GM18499 (cell line): ENCODE results near the gene AMT.
"Not testable (repeated sequence)": the region's sequence is repeated elsewhere in the genome, so short reads cannot be mapped to it uniquely, and the experiment has no call there.

Experiments
- ATAC-seq: cut with Tn5 transposase; IDR thresholded peaks from one replicate; pipeline ENCODE4 v1.9.1; 2021; ENCODE audit warnings: moderate number of reproducible peaks; ENCODE audit not compliant: insufficient read depth, unreplicated experiment

AMT gene

GRCh38 chr3:49427586-49427985, 5.3 kb upstream of the AMT start:
- no peak for ATAC-seq

GRCh38 chr3:49424816-49425215, 2.5 kb upstream of the AMT start:
- no peak for ATAC-seq

GRCh38 chr3:49421890-49422378, 339 bp downstream of the AMT start:
- ATAC-seq: no peak

DNA sequence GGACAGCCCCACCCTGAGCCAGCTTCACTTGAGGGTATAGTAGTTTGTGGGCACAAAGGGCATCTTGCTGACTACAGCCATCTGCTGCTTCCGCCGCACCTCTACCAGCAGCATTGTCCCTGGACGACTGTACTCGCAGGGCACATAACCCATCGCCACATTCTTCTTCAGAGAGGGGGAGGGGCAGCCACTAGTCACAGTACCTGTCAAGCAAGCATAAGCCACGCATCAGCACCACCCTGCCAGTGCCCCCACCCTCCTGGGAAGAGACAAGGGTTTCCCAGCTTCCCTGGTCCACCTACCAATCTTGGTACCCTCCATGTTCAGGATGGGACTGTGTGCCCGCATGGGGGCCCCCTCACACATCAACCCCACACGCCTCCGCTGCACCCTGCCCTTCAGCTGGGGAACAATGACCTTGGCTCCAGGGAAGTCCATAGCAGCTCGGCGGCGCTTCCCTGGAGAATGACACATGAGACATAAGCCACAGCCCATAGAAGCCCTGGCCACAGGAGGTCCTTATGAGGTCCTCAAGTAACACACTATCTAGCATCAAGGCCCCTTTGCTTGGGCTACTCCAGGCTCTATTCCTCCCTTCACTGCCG, 4.7 kb downstream of the AMT start:
- no peak for ATAC-seq

- no peak for ATAC-seq
Observed at GRCh38 chr3:49416867-49417266, 5.4 kb downstream of the AMT start.

GRCh38 chr3:49415931-49416601, 6.2 kb downstream of the AMT start:
- no peak for ATAC-seq

GRCh38 chr3:49414753-49415152, 7.5 kb downstream of the AMT start:
- no peak for ATAC-seq

DNA sequence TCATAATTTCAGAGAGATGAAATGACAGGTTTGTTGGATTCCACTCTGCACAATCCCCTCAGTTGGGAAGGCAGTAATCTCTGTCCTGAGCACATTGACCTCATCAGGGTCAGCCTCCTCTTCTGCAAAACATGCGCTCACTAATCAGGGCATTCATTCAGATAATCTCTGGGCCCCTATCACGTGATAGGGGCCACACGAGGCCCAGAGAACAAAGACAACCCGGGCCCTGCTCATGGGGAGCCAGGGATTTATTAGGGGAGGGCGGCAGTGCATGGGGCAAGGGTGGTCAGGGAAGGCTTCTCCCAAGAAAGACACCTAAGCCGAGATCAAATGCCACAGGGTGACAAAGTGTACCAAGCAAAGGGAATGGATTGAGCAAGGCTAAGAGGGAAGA, 8.9 kb downstream of the AMT start:
- ATAC-seq: no peak

DNA sequence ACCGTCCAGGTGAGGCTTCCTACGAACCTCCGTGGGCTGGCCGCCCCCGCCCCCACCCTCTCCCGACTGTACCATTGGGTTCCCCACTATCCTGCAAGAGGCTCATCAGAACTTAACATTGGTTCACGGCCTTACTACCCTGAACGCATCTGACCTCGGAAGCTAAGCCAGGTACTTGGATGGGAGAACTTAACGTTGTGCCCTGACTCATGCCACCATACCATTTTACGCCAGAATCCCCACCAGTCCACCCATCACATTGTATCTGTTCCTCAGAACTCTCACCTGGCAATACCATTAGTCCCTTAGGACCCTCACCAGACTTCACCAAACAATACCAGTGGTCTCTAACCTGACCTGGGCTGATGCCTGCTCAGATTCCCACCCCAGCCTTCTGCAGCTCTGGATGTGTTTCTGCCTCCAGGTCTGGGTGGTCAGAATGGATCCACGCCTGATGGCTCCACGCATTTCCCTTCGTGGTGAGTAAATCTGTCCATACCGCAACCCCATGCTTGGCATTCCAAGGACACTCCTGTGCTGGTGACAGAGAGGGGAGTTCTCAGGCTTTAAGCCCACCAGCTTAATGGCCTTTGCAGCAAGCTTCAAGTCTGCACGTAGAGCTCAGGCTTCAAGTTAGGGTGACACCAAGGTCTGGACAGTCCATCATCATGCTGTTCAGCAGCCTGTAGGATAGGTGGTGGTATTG, 9.5 kb downstream of the AMT start:
- ATAC-seq: no peak

GRCh38 chr3:49411968-49412631, 10.2 kb downstream of the AMT start, which contains the start of the genes RHOA and TCTA:
TSS of gene RHOA (minus strand) at chr3:49411976. CDS start at chr3:49375589, 36,387 bp downstream.
TSS of gene TCTA (plus strand) at chr3:49412423. CDS start at chr3:49412427, 4 bp downstream.
- ATAC-seq: peak; percentile 55

DNA sequence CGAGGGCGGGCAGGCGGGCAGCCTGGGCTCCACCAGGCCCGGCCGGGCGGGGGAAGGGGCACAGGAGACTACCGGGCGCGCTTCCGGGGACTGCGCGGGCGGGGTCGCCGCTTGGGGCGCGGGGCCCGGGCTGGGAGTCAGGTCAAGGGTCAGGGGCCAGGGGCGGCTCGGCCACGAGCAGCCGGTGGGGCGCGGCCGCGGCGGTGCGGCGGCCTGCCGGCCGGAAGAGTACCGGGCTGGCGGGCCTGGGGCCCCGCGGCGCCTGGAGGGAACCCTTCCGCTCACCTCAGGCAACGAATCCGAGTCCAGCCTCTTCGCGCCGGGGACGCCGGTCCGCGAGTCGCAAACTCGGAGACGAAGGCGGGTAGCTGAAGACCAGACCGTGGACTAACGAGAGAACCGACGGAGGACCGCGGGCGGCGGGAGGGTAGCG, 10.7 kb downstream of the AMT start:
- peak; percentile 5 for ATAC-seq

DNA sequence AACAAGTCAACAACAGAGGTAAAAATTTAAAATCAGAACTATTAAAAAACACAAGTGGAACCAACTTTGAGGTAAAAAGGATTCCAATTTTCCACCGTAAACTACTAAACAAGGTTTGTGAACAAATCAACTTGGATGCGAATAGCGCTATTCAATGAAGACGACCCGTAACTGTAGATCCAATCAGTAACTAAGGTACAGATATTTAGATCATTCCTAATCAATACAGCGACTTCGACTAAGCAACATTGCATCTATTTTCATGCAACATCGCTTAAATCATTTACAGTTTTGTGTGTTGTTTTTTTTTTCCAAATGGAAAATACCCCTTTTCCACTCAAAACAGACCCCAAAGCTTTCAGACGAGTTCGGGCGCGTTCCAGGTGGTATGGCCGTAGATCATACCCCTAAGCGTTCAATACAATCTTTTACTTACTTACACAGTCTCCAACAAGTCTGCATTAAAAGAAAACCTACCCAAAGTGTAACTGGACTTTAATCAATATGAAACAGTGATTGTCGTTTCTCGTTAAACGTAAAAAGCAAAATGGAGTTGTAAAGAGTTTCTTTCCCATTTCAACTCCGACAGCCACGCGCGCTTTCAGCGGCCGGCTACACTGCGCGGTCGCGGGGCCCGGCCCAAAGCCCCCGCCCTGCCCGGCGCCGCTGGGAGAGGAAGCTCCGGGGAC, 11.3 kb downstream of the AMT start:
- ATAC-seq: no peak

GRCh38 chr3:49410066-49410845, 12.0 kb downstream of the AMT start:
- ATAC-seq: no peak

- ATAC-seq: no peak
Observed at GRCh38 chr3:49406571-49407565, 15.4 kb downstream of the AMT start.

DNA sequence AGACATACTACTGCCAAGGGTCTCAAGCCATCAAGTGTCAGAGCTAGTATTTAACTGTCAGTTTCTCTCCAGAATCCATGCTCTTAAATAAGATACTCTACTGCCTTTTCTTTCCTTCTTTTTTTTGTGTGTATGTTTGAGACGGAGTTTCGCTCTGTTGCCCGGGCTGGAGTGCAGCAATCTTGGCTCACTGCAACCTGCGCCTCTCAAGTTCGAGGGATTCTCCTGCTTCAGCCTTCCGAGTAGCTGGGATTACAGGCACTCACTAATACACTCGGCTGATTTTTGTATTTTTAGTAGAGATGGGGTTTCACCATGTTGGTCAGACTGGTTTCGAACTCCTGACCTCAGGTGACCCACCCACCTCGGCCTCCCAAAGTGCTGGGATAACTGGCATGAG, 16.7 kb downstream of the AMT start:
- not testable (repeated sequence) for ATAC-seq

DNA sequence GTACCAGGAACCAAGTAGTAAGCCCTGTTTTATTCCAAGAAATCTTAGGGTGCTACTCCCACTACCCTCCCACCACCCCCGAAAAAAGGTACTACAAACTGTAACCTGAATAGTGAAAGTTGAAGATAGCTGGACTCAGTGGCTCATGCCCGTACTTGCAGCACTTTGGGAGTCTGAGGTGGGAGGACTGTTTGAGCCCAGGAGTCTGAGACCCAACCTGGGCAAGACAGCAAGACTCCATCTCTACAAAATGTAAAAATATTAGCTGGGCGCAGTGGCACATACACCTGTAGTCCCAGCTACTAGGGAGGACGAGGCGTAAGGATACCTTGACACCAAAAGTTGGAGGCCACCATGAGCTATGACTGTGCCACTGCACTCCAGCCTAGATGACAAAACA, 18.4 kb downstream of the AMT start:
- ATAC-seq: no peak

DNA sequence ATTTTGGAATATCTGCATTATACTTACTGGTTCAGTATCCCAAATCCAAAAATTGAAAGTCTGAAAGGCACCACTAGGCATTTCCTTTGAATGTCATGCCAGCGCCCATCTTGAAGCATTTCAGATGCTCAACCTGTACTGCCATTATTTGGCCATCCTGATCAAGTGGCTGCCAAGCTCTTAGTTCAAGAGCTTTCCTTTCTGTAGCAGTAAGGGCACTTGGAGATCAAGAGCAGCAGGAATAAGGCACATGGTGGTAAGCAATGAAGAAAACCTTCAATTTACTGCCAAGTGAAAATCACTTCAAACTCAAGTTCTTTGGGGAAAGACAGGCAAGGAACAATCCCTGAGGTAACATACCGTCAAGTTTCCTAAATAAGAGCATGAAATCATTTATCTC, 20.5 kb downstream of the AMT start:
- ATAC-seq: no peak

GRCh38 chr3:49399461-49399860, 22.8 kb downstream of the AMT start:
- ATAC-seq: no peak
